NCI-H510A (cell line): ENCODE results near the gene GPD1L.
"Not testable (repeated sequence)": the region's sequence is repeated elsewhere in the genome, so short reads cannot be mapped to it uniquely, and the experiment has no call there.

Source experiments
- DNase-seq: peaks from one replicate; lab custom pipeline; 2025; lab: John Stamatoyannopoulos, UW

GPD1L gene

DNA sequence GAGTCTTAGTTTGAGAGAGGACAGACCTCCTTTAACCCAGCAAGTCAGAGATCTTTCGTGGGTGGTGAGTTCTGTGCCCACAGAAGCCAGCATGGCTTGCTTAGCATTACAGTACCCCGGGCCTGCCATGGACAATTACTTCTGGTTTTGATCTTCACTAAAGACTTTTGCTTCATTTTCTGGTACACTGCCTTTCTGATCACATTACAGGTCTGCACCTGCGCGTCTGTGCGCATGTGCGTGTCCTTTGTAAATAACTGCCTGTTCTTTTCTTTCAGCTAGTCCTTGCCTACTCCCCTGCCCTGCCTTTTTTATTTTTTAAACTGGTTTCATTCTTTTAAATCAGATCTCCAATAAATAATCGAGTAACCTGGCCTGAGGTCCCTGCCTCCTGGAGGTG is 74.9 kb downstream of the GPD1L start:
- DNase-seq, result no peak

GRCh38 chr3:32181796-32182195 is 75.4 kb downstream of the GPD1L start:
- no peak for DNase-seq

GRCh38 chr3:32184187-32184730 is 77.8 kb downstream of the GPD1L start:
- DNase-seq, result no peak

- DNase-seq, result no peak
These were observed 79.7 kb downstream of the GPD1L start for GRCh38 chr3:32186097-32186496.

DNA sequence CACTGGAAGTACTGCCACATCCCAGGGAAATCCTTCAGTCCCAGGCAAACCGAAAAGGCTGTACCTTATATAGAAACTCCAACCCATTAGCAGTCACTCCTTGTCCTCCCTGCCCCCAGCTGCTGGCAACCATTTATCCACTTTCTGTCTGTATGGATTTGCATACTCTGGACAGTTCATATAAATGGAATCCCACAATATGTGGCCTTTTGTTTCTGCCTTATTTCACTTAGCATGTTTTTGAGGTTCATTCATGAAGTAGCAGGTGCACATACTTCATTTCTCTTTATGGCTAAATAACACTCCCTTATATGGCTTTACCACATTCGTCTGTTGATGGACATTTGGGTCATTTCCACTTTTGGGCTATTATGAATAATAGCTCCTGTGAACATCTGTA is 80.5 kb downstream of the GPD1L start:
- DNase-seq, result no peak

DNA sequence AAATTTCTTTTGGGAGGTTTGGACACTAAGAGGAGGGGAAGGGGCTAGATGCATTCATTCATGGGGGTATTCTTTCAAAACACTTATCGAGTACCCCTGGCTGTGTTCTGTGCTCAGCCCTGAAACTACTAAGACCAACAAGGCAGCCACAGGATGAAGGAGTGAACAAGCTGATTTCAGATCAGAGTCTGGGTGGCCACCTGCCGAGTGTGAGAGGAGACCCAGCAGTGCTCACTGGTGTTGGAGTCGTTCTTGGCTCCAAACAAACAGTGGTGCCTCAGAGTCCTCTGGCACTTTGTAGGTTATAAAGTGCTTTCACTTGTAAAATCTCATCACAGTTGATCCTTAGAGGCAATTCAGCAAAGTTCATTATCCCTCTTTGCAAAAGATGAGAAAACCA is 83.3 kb downstream of the GPD1L start:
- no peak for DNase-seq

GRCh38 chr3:32190556-32190955 is 84.1 kb downstream of the GPD1L start:
- not testable (repeated sequence) for DNase-seq

DNA sequence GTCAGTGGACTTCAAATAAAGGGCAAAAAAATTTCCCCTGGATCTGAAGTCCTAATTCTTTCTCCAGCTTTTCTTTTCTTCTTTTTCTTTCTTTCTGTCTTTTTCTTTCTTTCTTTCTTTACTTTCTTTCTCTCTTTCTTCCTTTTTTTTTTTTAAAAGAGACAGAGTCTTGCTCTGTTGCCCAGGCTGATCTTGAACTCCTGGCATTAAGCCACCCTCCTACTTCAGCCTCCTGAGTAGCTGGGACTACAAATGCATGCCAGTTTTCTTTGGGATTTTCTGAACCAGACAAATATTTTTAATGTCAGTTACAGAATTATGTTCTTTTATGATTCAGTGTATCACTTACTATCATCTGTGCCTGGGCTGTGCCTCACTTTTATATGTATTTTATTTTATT is 86.7 kb downstream of the GPD1L start:
- DNase-seq, result no peak

- DNase-seq, result no peak
These were observed 88.2 kb downstream of the GPD1L start for GRCh38 chr3:32194653-32195052.

DNA sequence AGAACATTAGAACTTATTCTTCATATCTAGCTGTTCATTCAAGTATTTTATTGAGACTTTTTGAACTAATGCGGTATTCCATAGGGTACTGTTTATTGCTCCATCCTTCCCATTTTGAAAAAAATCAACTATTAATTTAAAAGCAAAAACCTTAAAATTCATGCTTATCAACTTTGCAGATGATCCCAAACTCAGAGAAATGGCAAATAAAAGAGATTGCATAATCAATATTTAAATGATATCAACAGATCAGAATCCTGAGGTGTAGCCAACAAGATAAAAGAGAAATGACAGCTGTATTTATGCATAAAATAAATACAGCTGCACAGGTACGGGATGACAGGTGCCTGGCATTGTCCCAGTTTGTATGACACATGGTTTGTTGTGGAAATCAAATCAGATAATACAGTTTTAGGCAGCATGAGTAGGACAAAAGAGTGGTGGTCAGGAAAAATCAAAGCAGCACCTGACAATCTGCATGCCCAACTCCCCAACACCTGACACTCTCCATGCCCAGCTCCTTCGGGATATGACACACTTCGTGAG is 89.6 kb downstream of the GPD1L start:
- DNase-seq, result no peak

DNA sequence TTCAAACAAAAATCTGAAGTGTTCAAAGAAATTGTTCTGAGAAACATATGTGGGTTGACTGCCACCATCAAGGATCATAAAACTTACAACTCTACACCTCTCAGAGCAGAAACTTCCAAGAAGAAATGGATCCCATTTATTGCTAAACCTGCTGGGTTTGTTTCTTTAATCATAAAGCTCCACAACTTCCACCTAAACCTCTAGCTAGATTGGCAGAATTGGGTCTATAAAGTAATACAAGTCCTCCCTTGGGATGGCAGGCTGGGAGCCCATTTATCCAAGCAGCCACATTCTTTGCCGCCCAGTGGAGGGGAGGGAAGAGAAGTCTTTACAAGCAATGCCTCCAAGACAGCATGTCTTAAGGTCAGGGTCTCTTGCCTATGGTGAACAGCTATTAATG is 91.6 kb downstream of the GPD1L start:
- no peak for DNase-seq

DNA sequence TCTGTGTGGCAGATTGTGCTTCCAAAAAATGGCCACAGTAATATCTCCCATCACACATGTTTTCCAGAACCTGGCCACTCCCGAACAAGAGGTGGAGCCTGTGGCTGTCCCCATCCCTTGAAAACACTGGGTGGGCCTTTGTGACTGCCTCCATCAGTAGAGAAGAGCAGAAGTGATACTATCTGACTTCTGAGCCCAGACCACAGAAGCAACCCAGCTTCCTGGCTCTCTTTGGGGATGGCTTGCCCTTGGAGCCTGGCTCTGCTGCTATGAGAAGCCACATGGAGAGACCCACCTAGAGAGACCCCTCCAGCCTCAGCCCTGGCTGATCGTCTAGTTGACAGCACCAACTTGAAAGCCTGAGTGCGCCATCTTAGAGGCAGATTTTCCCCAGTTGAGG is 92.3 kb downstream of the GPD1L start:
- no peak for DNase-seq

- no peak for DNase-seq
These were observed 94.1 kb downstream of the GPD1L start for GRCh38 chr3:32200490-32200889.

DNA sequence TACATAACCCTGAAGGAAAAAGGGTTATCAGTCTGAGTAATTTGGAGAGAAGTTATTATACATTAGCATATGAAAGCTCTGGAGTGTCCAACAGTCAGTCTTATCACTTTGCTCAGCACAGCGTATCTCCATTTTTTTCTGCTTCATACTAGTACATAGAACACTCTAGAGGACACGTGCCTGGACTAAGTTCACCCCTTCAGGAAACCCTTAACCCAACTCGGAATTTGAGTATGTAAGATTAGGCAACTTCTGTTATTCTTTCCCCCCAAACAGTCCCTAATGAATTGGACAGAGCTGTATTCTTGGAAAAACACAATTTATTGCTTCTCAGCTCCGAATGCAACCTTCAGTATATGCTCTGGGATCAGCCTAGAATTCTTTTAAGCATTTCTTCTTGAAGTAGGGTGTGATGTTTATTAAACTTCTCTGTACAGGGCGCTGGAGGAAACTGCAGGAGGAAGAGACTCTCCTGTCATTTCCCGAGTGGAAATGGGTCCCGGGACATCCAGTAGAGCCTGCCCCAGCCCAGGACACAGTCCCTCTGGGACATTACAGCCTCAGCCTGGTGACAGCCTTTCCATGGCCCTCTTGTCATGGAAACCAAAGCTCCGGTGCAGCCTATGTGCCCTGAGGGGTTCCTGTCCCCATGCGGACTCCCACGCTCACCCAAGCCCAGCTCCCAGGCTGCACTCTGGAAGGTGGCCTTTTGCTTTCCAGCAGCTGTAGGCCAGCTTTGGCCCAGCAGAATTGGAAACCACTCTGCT is 94.8 kb downstream of the GPD1L start:
- no peak for DNase-seq

- DNase-seq, result no peak
These were observed 96.1 kb downstream of the GPD1L start for GRCh38 chr3:32202496-32202895.

DNA sequence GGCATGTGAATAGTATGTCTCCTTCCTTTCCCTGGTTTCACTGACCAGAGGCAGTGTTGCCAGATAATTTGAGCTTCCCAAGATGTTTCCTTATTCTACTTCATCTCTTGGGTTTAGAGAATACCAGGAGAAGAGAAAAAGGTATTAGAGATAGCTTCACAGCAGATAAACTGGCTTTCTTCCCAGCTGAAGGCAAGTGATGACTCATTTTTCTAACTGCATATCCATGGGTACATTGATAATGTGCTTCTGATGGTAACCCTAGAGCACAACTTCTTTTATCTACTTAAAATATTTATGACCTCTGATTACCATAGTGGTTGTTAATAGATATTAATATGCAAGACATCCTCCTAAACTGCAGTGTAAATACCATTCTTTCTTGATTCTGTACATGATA is 97.4 kb downstream of the GPD1L start:
- DNase-seq, result no peak

DNA sequence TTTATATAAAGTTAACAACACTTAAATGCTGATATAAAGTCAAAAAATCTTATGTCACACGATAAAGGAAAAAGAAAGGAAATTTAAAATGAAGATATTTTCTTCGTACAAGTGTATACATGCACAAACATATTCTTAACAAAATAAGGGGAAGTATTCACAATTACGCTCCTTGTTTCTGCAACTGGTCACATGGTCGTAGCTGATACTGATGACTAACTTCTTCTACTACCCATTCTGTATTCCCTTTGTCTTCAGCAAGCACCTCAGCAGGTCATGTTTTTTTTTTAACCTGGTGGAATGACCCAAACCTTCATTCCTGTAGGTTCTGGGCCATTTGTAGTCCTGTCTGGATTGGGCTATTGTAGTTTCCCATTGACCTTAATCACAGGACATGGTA is 102.0 kb downstream of the GPD1L start:
- DNase-seq, result no peak

DNA sequence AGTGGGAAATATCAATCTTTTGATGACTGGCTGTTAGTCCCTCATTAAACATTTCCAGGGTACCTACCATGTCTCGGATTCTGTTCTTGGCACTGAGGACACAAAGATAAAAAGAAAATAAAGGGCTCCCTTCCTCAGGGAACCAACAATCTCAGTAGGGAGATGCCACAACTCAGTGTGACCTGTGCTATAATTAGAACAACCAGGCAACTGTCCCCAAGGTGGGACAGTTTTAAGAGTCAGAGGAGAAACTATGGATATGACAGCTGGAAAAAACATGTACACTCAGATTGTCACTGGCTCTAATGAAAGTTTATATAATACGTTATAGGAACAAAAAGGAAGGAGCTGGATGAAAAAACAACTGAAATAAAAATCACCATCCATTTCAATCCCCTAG is 108.8 kb downstream of the GPD1L start:
- DNase-seq, result no peak

- DNase-seq, result no peak
These were observed 109.9 kb downstream of the GPD1L start for GRCh38 chr3:32216172-32216783.

- DNase-seq, result no peak
These were observed 110.9 kb downstream of the GPD1L start for GRCh38 chr3:32217339-32217738.
